NB4 (cell line): ENCODE measurements around the gene CAPRIN1.
"Not testable (repeated sequence)": the region's sequence is repeated elsewhere in the genome, so short reads cannot be mapped to it uniquely, and the experiment has no call there.

Experiments
- DNase-seq: peaks from one replicate; pipeline ENCODE4 v3.0.0; 2010; ENCODE audit warnings: low read depth
- H3K4me3 ChIP-seq: one replicate; pipeline ENCODE4 v1.5.1; 2011; ENCODE audit warnings: mild to moderate bottlenecking, low read depth, low read length, moderate library complexity
- MYC ChIP-seq: IDR thresholded peaks from 2 replicates; pipeline ENCODE4 v1.6.1; 2011; ENCODE audit warnings: low read depth, low read length
- POLR2A ChIP-seq: IDR thresholded peaks from 2 replicates; pipeline ENCODE4 v1.6.1; 2011; ENCODE audit warnings: mild to moderate bottlenecking; ENCODE audit not compliant: insufficient read length; ENCODE audit errors: extremely low read depth
- TF ChIP-seq, protein P1 (sequence below): IDR thresholded peaks from 2 replicates; pipeline ENCODE4 v1.6.1; 2011; ENCODE audit warnings: low read depth, low read length
- TF ChIP-seq, protein P2 (sequence below): IDR thresholded peaks from one replicate; pipeline ENCODE4 v1.5.1; 2012; ENCODE audit warnings: low read depth, low read length

CAPRIN1 gene

GRCh38 chr11:34049028-34049427, 2.5 kb upstream of the CAPRIN1 start:
- no peak for TF ChIP-seq MYC
- TF ChIP-seq POLR2A = no peak
- TF ChIP-seq, protein P1, sequence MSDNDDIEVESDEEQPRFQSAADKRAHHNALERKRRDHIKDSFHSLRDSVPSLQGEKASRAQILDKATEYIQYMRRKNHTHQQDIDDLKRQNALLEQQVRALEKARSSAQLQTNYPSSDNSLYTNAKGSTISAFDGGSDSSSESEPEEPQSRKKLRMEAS = no peak
- TF ChIP-seq, protein P2, sequence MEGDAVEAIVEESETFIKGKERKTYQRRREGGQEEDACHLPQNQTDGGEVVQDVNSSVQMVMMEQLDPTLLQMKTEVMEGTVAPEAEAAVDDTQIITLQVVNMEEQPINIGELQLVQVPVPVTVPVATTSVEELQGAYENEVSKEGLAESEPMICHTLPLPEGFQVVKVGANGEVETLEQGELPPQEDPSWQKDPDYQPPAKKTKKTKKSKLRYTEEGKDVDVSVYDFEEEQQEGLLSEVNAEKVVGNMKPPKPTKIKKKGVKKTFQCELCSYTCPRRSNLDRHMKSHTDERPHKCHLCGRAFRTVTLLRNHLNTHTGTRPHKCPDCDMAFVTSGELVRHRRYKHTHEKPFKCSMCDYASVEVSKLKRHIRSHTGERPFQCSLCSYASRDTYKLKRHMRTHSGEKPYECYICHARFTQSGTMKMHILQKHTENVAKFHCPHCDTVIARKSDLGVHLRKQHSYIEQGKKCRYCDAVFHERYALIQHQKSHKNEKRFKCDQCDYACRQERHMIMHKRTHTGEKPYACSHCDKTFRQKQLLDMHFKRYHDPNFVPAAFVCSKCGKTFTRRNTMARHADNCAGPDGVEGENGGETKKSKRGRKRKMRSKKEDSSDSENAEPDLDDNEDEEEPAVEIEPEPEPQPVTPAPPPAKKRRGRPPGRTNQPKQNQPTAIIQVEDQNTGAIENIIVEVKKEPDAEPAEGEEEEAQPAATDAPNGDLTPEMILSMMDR = no peak
- no peak overlapping the region for H3K4me3 ChIP-seq
- DNase-seq = no peak

- H3K4me3 ChIP-seq = peak overlapping the region; percentile 81
- TF ChIP-seq, protein P1 = no peak
- no peak for TF ChIP-seq MYC
- TF ChIP-seq, protein P2 = no peak
- no peak for TF ChIP-seq POLR2A
- peak; percentile 60 for DNase-seq
These were observed 766 bp upstream of the CAPRIN1 start for GRCh38 chr11:34050581-34051348.

DNA sequence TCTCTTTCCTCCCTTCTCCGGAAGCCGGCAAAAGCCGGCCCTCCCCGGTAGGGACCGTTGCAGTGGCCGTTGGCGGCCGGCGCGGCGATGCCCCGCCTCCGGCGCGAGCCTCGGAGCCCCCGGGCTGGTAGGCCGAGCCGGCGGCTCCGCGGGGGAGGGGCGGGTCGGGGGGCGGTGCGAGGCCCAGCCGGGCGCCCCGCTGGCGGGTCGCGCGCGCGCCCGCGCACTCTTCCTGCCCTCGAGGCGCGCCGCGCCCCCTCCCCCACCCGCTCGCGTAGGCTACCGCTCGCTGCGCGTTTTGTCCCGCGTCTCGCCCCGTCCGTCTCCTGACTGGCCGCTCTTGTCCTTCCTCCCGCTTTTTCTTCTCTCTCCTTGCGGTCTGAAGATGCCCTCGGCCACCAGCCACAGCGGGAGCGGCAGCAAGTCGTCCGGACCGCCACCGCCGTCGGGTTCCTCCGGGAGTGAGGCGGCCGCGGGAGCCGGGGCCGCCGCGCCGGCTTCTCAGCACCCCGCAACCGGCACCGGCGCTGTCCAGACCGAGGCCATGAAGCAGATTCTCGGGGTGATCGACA, 591 bp downstream of the CAPRIN1 start:
- TF ChIP-seq MYC (peak; percentile 79), POLR2A (peak; percentile 73)
- TF ChIP-seq, protein P2 = no peak
- TF ChIP-seq, protein P1 = peak; percentile 72
- DNase-seq = peak; percentile 92
- H3K4me3 ChIP-seq = peak overlapping the region; percentile 86

- peak overlapping the region; percentile 86 for H3K4me3 ChIP-seq
- peak; percentile 48 for DNase-seq
- TF ChIP-seq, protein P2 = no peak
- TF ChIP-seq, protein P1 = no peak
- TF ChIP-seq MYC (no peak), POLR2A (no peak)
These were observed 1.2 kb downstream of the CAPRIN1 start for GRCh38 chr11:34052608-34053160.

DNA sequence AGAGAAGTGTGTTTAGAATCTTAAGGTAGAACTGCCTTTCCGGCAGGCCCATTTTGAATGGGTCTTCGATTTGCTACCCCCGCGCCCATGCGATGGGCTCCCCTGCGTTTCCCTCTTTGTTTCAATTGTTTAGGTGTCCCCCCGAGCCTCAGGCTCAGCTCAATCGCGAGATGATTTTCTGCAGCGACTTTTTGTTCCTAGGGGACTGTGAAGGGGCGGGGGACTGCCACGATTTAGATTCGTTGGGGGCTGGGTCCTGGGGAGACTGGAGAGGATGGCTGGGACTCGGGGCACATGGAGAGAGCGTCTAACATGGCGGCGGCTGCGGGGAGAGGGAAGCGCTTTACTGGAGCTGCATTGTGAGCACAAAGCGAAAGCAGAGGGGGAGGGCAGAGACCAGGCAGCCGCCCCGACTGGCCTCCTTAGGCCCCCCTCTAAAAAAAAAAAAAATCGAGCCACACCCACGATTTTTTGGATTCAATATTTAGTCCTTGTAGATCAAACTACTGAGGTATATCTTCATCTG, 1.7 kb downstream of the CAPRIN1 start:
- peak; percentile 87 for DNase-seq
- TF ChIP-seq, protein P1 = peak; percentile 79
- peak; percentile 44 for TF ChIP-seq POLR2A
- peak; percentile 97 for TF ChIP-seq MYC
- TF ChIP-seq, protein P2 = no peak

DNA sequence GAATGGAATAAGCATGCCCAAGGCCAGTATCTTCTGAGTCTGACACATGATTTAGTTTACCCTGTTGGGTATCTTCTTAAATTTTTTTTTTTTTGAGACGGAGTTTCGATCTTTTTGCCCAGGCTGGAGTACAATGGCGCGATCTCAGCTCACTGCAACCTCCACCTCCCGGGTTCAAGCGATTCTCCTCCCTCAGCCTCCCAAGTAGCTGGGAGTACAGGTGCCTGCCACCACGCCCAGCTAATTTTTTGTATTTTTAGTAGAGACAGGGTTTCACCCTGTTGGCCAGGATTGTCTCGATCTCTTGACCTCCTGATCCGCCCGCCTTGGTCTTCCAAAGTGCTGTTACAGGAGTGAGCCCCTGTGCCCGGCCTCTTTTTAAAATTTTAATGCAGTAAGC, 2.8 kb downstream of the CAPRIN1 start:
- peak overlapping the region; percentile 86 for H3K4me3 ChIP-seq
- not testable (repeated sequence) for DNase-seq

More for the DNA sequence above, 1.7 kb downstream of the CAPRIN1 start:
- H3K4me3 ChIP-seq = peak overlapping the region; percentile 86
